B cell (primary cell): ENCODE data around the gene ABLIM1. TPM values are rescaled to one million over a fixed set of nuclear protein-coding genes. Genes with fewer than 3 reads are reported as not detected.

ENCODE experiments used
- ATAC-seq: fragments of 200-7000 bp; cut with Tn5 transposase; one replicate; pipeline ENCODE4 v1.10.0; 2021; ENCODE audit warnings: low read depth, mild to moderate bottlenecking, moderate number of reproducible peaks, moderate library complexity
- CTCF ChIA-PET: fragments of 350-600 bp; sonication (Branson Sonifier 250); formaldehyde crosslinking; loops from one replicate; lab custom pipeline; 2021; ENCODE audit warnings: antibody characterized with exemption, inconsistent platforms; lab: Charles Lee
- POLR2A ChIA-PET: fragments of 350-600 bp; sonication (Branson Sonifier 250); formaldehyde crosslinking; loops from one replicate; lab custom pipeline; 2021; ENCODE audit warnings: antibody characterized with exemption; lab: Charles Lee
- DNase-seq: peaks from one replicate; pipeline ENCODE4 v3.0.0; 2013
- H2AFZ ChIP-seq: 2 replicates; pipeline ENCODE4 v1.6.1; 2012; ENCODE audit warnings: mild to moderate bottlenecking, low read depth, low read length; ENCODE audit not compliant: insufficient read depth, poor library complexity, severe bottlenecking
- H3K27ac ChIP-seq, 2 donors: 1 replicate in 1 of 2; 2 replicates in 1 of 2; pipeline ENCODE4 v1.5.1; 2012 to 2013; ENCODE audit warnings: low read length in 2 of 2, mild to moderate bottlenecking in 2 of 2, moderate library complexity in 1 of 2
- H3K27me3 ChIP-seq, 4 experiments: fragments of 200-600 bp in 1 of 4; sonication (generic) in 1 of 4; replicated peaks in 1 of 4; 1 replicate in 2 of 4; 2 replicates in 2 of 4; pipeline versions ENCODE4 v1.6.1 to v1.7.0; 2013 to 2016; ENCODE audit warnings: low read length in 3 of 4, mild to moderate bottlenecking in 2 of 4, mixed read lengths in 1 of 4, moderate library complexity in 1 of 4; ENCODE audit not compliant: insufficient read depth in 4 of 4, control insufficient read depth in 3 of 4; ENCODE audit errors: control extremely low read depth in 1 of 4
- H3K36me3 ChIP-seq, 2 experiments: replicated peaks in 1 of 2; 1 replicate in 1 of 2; 2 replicates in 1 of 2; pipeline versions ENCODE4 v1.6.1 to v1.7.1; 2013; ENCODE audit warnings: low read length in 1 of 2; ENCODE audit not compliant: insufficient read depth in 2 of 2, control insufficient read depth in 1 of 2; ENCODE audit errors: control extremely low read depth in 1 of 2, extremely low read depth in 1 of 2
- H3K4me1 ChIP-seq, 2 donors: fragments of 200-600 bp in 1 of 2; sonication (generic) in 1 of 2; 1 replicate in 1 of 2; 2 replicates in 1 of 2; pipeline versions ENCODE4 v1.5.1 to v1.6.1; 2013 to 2017; ENCODE audit warnings: low read length in 2 of 2; ENCODE audit not compliant: control insufficient read depth in 2 of 2, insufficient read depth in 2 of 2
- H3K4me2 ChIP-seq: replicated peaks from 2 replicates; pipeline ENCODE3; 2012; ENCODE audit warnings: mild to moderate bottlenecking, low read depth, low read length; ENCODE audit not compliant: poor library complexity, severe bottlenecking
- H3K4me3 ChIP-seq, 5 experiments: fragments of 200-600 bp in 1 of 5; sonication (generic) in 1 of 5; 1 replicate in 3 of 5; 2 replicates in 2 of 5; pipeline versions ENCODE4 v1.5.1 to v1.7.0; 2011 to 2016; ENCODE audit warnings: low read length in 4 of 5, mild to moderate bottlenecking in 4 of 5, low read depth in 2 of 5, control low read depth in 1 of 5, moderate library complexity in 1 of 5; ENCODE audit not compliant: insufficient read depth in 1 of 5; ENCODE audit errors: control extremely low read depth in 1 of 5, extremely low read depth in 1 of 5
- H3K79me2 ChIP-seq: fragments of 200-600 bp; sonication (generic); one replicate; pipeline ENCODE4 v1.6.0; 2016; ENCODE audit warnings: low read length; ENCODE audit not compliant: control insufficient read depth, insufficient read depth
- H3K9ac ChIP-seq: fragments of 200-600 bp; sonication (generic); 2 replicates; pipeline ENCODE4 v1.6.1; 2017; ENCODE audit warnings: mild to moderate bottlenecking, low read length, moderate library complexity
- H3K9me3 ChIP-seq, 3 donors: one replicate each; pipeline versions ENCODE4 v1.6.1 to v1.7.1; 2013; ENCODE audit warnings: low read length in 2 of 3; ENCODE audit not compliant: control insufficient read depth in 2 of 3, insufficient read depth in 1 of 3; ENCODE audit errors: control extremely low read depth in 1 of 3
- H4K20me1 ChIP-seq: 2 replicates; pipeline ENCODE4 v1.6.0; 2012; ENCODE audit warnings: mild to moderate bottlenecking, low read length; ENCODE audit not compliant: insufficient read depth, control insufficient read depth, poor library complexity, severe bottlenecking
- H3K27ac Mint-ChIP-seq: one replicate; pipeline ENCODE4 v1.8.0; 2021; ENCODE audit warnings: mixed read lengths
- H3K27me3 Mint-ChIP-seq: one replicate; pipeline ENCODE4 v1.8.0; 2021; ENCODE audit warnings: mixed read lengths
- H3K4me1 Mint-ChIP-seq: one replicate; pipeline ENCODE4 v1.8.0; 2021; ENCODE audit warnings: mixed read lengths
- H3K4me3 Mint-ChIP-seq: one replicate; pipeline ENCODE4 v1.8.0; 2021; ENCODE audit warnings: mixed read lengths
- H3K9me3 Mint-ChIP-seq: one replicate; pipeline ENCODE4 v1.8.0; 2022; ENCODE audit warnings: mixed read lengths; ENCODE audit not compliant: insufficient read depth
- EZH2 ChIP-seq: IDR thresholded peaks from 2 replicates; pipeline ENCODE4 v1.6.1; 2012; ENCODE audit warnings: borderline replicate concordance, low read depth, mild to moderate bottlenecking, moderate library complexity, low read length; ENCODE audit not compliant: insufficient read depth, poor library complexity, severe bottlenecking
- WGBS: methylation state at CpG from one replicate; pipeline ENCODE4 v1.1.5; 2013; ENCODE audit warnings: missing lambda C conversion rate; ENCODE audit not compliant: insufficient coverage; 5-methylcytosine and 5-hydroxymethylcytosine counted together
- intact Hi-C: fragments of 100-400 bp; cut with micrococcal nuclease; formaldehyde crosslinking; loops from one replicate; pipeline ENCODE4 v1.10.0; 2022
- polyA plus RNA-seq: library from polyadenylated mRNA; depleted of rRNA; stranded (reverse); fragments of >200 nt; gene quantifications from 2 replicates; pipeline ENCODE4 v1.2.3, GENCODE V29; 2012
- total RNA-seq, 2 donors: library from RNA; stranded (reverse); fragments of 120-200 nt in 1 of 2; gene quantifications; 1 replicate in 1 of 2; 2 replicates in 1 of 2; pipeline versions ENCODE4 v1.2.3 to v1.2.4, GENCODE V29; 2013 to 2022
- TF ChIP-seq, protein P1 (sequence below): fragments of 200-600 bp; IDR thresholded peaks from one replicate; pipeline ENCODE4 v1.8.0; 2022; ENCODE audit warnings: antibody characterized with exemption, mild to moderate bottlenecking

ABLIM1 gene
- total and polyA plus RNA-seq, 2 donors (not counting 1 experiment from before 2014, with no cell fraction given): 55.6 to 148 TPM

DNA sequence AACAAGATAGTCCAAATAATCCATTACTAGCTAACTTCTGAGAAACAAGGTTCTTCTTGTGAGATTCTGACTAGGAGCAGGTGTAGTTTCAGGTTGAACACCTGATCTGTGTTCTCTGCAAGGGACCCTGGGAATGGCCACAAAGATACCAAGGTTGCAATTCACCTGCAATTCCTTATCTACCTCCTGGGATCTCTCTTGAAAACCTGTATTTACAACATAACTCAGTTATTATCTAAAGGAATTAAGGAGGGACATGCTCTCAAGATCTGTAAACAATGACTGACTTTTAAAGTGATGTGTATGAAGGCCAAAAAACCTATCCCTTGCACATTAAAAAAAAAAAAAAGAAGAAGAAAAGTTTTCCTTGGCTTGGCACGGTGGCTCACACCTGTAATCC lies 54.8 kb downstream of the ABLIM1 start:
- Histone ChIP-seq H3K4me3 (no peak overlapping the region), H3K79me2 (no peaks in the 10 kb centered on the region), H3K9ac (no peak overlapping the region), H3K4me1 (no peaks in the 10 kb centered on the region), H4K20me1 (no peaks in the 10 kb centered on the region), H3K27ac (no peak overlapping the region), H3K27me3 (no peaks in the 10 kb centered on the region), H3K36me3 (no peaks in the 10 kb centered on the region), H3K4me2 (no peak overlapping the region), H2AFZ (no peak overlapping the region), H3K9me3 (no peaks in the 10 kb centered on the region)
- WGBS: 100% methylated on average over 1 of the region's 1 CpG
- no peaks in the 10 kb centered on the region for H3K4me1 Mint-ChIP-seq
- intact Hi-C loops: no loop called here
- POLR2A ChIA-PET: no interaction called here
- H3K9me3 Mint-ChIP-seq: no peaks in the 10 kb centered on the region
- H3K4me3 Mint-ChIP-seq: no peak overlapping the region
- DNase-seq (no peak), ATAC-seq (no peak)
- CTCF ChIA-PET: interaction anchor here (0.7 to 0.9 kb wide), 3 partner anchors 13 to 132 kb away, joined by 3 to 5 read pairs (median 3); no protein-coding TSS in a partner anchor
- no peak overlapping the region for H3K27ac Mint-ChIP-seq
- no peak for TF ChIP-seq EZH2
- TF ChIP-seq, protein P1, sequence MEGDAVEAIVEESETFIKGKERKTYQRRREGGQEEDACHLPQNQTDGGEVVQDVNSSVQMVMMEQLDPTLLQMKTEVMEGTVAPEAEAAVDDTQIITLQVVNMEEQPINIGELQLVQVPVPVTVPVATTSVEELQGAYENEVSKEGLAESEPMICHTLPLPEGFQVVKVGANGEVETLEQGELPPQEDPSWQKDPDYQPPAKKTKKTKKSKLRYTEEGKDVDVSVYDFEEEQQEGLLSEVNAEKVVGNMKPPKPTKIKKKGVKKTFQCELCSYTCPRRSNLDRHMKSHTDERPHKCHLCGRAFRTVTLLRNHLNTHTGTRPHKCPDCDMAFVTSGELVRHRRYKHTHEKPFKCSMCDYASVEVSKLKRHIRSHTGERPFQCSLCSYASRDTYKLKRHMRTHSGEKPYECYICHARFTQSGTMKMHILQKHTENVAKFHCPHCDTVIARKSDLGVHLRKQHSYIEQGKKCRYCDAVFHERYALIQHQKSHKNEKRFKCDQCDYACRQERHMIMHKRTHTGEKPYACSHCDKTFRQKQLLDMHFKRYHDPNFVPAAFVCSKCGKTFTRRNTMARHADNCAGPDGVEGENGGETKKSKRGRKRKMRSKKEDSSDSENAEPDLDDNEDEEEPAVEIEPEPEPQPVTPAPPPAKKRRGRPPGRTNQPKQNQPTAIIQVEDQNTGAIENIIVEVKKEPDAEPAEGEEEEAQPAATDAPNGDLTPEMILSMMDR: no peak
- peaks cover 5% of the 10 kb centered on the region for H3K27me3 Mint-ChIP-seq

DNA sequence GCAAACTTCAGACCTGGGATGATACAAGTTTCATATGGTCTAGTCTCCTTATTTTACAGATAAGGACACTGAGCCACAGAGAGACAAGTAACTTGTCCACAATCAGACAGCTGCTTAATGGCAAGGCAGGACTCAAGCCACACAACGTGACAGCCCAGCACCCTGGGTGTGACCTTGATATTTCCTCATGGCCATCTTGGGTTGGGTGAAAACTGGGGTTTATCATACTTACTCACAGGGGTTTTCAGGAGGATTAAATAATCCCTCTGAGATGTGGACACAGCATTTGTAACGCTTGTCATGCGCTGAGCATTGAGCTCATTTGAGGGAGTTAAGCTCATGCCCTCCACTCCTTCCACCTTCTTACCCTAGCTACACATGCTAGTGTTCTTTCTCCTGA lies 58.0 kb downstream of the ABLIM1 start:
- H3K9ac ChIP-seq: no peak overlapping the region
- TF ChIP-seq EZH2: no peak
- TF ChIP-seq, protein P1: no peak
- intact Hi-C loops: no loop called here
- no peak overlapping the region for H3K4me3 ChIP-seq
- ChIA-PET POLR2A (no interaction called here), CTCF (interaction anchor here (1.2 kb wide), 1 partner anchor 9 kb away, joined by 3 read pairs; no protein-coding TSS in a partner anchor)
- Mint-ChIP-seq H3K4me3 (no peak overlapping the region), H3K4me1 (no peaks in the 10 kb centered on the region), H3K27me3 (peaks cover 14% of the 10 kb centered on the region), H3K9me3 (no peaks in the 10 kb centered on the region), H3K27ac (no peak overlapping the region)
- WGBS: 100% methylated on average over 2 of the region's 3 CpGs
- no peak overlapping the region for H2AFZ ChIP-seq
- no peaks in the 10 kb centered on the region for H3K36me3 ChIP-seq
- no peaks in the 10 kb centered on the region for H3K27me3 ChIP-seq
- ATAC-seq: no peak
- DNase-seq: no peak
- H4K20me1 ChIP-seq: no peaks in the 10 kb centered on the region
- H3K4me2 ChIP-seq: no peak overlapping the region
- no peak overlapping the region for H3K27ac ChIP-seq
- H3K4me1 ChIP-seq: no peaks in the 10 kb centered on the region
- H3K9me3 ChIP-seq: no peaks in the 10 kb centered on the region
- no peaks in the 10 kb centered on the region for H3K79me2 ChIP-seq
